ENCODE results near the gene CEP120.
"Not testable (repeated sequence)": the region's sequence is repeated elsewhere in the genome, so short reads cannot be mapped to it uniquely, and the experiment has no call there.

The CEP120 gene

GRCh38 chr5:123438244-123438643 lies 15.0 kb upstream of the CEP120 start:
- no peak for DNase-seq

GRCh38 chr5:123436201-123436600 lies 13.0 kb upstream of the CEP120 start:
- DNase-seq, result no peak

GRCh38 chr5:123434796-123435195 lies 11.6 kb upstream of the CEP120 start:
- DNase-seq, result no peak

- no peak for DNase-seq
Observed at GRCh38 chr5:123433596-123433995, 10.4 kb upstream of the CEP120 start.

GRCh38 chr5:123430441-123430840 lies 7.2 kb upstream of the CEP120 start:
- DNase-seq, result not testable (repeated sequence)

GRCh38 chr5:123429993-123430392 lies 6.8 kb upstream of the CEP120 start:
- DNase-seq, result no peak

GRCh38 chr5:123429221-123429954 lies 6.2 kb upstream of the CEP120 start:
- DNase-seq, result no peak

GRCh38 chr5:123428521-123429220 lies 5.5 kb upstream of the CEP120 start:
- DNase-seq, result no peak

GRCh38 chr5:123427281-123427680 lies 4.1 kb upstream of the CEP120 start:
- DNase-seq, result no peak

- no peak for DNase-seq
Observed at GRCh38 chr5:123425431-123425830, 2.2 kb upstream of the CEP120 start.

GRCh38 chr5:123422433-123423277 lies 548 bp downstream of the CEP120 start:
- DNase-seq, result no peak

- no peak for DNase-seq
Observed at GRCh38 chr5:123421773-123422172, 1.4 kb downstream of the CEP120 start.

GRCh38 chr5:123414974-123415373 lies 8.2 kb downstream of the CEP120 start:
- no peak for DNase-seq

- DNase-seq, result no peak
Observed at GRCh38 chr5:123412206-123412605, 11.0 kb downstream of the CEP120 start.

GRCh38 chr5:123401999-123402398 lies 21.2 kb downstream of the CEP120 start:
- not testable (repeated sequence) for DNase-seq

- no peak for DNase-seq
Observed at GRCh38 chr5:123401320-123401719, 21.9 kb downstream of the CEP120 start.

GRCh38 chr5:123400870-123401291 lies 22.3 kb downstream of the CEP120 start:
- DNase-seq, result not testable (repeated sequence)

GRCh38 chr5:123398058-123398733 lies 25.0 kb downstream of the CEP120 start:
- DNase-seq, result no peak

GRCh38 chr5:123397538-123397937 lies 25.7 kb downstream of the CEP120 start:
- no peak for DNase-seq

- DNase-seq, result no peak
Observed at GRCh38 chr5:123391009-123391408, 32.2 kb downstream of the CEP120 start.

GRCh38 chr5:123389794-123390193 lies 33.4 kb downstream of the CEP120 start:
- no peak for DNase-seq

GRCh38 chr5:123387313-123387712 lies 35.9 kb downstream of the CEP120 start:
- DNase-seq, result no peak

- no peak for DNase-seq
Observed at GRCh38 chr5:123382252-123382651, 41.0 kb downstream of the CEP120 start.

Data from activated CD8-positive, alpha-beta memory T cell treated with anti-CD3 and anti-CD28 coated beads, Interleukin-2, amount 50 U/mL, for 4 hours (primary cell).